ENCODE results near the gene KRTAP19-8.

Gene KRTAP19-8

DNA sequence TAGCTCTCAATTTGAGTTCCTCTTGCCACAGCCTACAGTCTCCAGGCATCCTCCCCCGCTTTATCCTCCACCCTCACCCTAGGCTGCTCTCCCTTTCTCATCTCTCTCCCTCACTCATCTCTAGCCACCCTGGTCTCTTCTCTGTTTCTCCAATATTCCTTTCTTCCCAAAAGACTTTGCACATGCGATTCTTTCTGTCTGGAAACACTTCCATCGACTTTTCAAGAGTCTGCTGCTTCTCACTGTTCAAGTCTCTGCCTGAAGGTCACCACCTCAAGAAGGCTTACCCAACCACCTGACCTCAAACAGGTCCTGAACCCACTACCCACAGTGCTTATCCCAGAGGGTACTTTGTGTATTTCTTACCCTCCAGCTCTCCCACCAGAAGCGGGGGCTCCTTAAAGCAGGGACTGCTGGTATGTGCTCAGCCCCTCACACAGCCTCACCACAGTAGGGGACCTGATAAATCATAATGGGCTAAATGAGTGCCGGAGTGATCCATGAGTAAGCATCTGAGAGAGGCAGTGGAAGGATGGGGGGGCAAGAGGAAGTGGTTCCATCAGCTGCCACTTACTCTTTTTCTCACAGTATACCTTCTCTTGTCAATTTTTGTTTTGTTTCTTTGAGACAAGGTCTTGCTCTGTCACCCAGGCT is 14.3 kb upstream of the KRTAP19-8 start:
- Histone ChIP-seq H3K4me2 (ENCODE audit: low read length) (no peak overlapping the region), H3K4me3 (ENCODE audit: low read length) (no peak overlapping the region), H3K9me3 (ENCODE audit: insufficient read depth, low read length) (no peaks in the 10 kb centered on the region), H3K4me1 (ENCODE audit: low read length) (no peaks in the 10 kb centered on the region), H4K20me1 (ENCODE audit: insufficient read depth, low read length) (no peaks in the 10 kb centered on the region), H3K27me3 (ENCODE audit: low read depth, low read length) (no peaks in the 10 kb centered on the region), H3K36me3 (replicated peaks; ENCODE audit: low read depth, low read length) (no peaks in the 10 kb centered on the region), H3K79me2 (ENCODE audit: low read length) (no peaks in the 10 kb centered on the region), H2AFZ (ENCODE audit: low read depth, low read length) (no peak overlapping the region), H3K27ac (ENCODE audit: low read length) (no peak overlapping the region), H3K9ac (ENCODE audit: low read length) (no peak overlapping the region)
- TF ChIP-seq EZH2phosphoT487 (IDR thresholded peaks at IDR 0.05; ENCODE audit: low read depth), result no peak
- TF ChIP-seq, protein P1, sequence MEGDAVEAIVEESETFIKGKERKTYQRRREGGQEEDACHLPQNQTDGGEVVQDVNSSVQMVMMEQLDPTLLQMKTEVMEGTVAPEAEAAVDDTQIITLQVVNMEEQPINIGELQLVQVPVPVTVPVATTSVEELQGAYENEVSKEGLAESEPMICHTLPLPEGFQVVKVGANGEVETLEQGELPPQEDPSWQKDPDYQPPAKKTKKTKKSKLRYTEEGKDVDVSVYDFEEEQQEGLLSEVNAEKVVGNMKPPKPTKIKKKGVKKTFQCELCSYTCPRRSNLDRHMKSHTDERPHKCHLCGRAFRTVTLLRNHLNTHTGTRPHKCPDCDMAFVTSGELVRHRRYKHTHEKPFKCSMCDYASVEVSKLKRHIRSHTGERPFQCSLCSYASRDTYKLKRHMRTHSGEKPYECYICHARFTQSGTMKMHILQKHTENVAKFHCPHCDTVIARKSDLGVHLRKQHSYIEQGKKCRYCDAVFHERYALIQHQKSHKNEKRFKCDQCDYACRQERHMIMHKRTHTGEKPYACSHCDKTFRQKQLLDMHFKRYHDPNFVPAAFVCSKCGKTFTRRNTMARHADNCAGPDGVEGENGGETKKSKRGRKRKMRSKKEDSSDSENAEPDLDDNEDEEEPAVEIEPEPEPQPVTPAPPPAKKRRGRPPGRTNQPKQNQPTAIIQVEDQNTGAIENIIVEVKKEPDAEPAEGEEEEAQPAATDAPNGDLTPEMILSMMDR (IDR thresholded peaks at IDR 0.05; ENCODE audit: low read depth, low read length), result no peak

DNA sequence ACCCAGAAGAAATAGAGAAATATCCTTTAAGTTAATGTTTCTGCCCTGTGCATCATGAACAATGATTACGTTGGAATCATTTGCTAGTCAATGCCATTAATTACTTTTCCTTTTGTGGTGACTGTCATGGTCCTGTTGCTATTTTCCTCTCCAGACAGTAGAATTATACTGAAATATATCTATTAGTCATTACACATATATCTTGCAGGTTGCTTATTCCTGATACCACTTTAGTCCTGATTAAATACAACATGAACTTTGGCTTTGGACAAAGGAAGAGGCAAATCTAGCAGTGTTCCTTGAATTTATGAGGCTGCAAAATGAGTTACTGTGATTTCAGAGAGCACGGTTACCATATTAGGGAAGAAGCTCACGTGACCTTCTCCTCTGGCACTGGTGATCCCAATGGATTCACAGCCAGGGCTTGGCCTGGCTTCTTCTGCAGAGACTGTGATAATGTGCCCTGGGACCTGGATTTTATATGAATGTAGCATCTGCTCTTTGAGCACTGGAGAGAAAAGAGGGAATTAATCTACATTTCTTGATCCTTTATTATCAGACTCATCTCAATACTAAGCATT is 12.4 kb upstream of the KRTAP19-8 start:
- H3K9me3 ChIP-seq (ENCODE audit: insufficient read depth, low read length), result no peaks in the 10 kb centered on the region
- no peaks in the 10 kb centered on the region for H3K4me1 ChIP-seq (ENCODE audit: low read length)
- H4K20me1 ChIP-seq (ENCODE audit: insufficient read depth, low read length), result no peaks in the 10 kb centered on the region
- H3K9ac ChIP-seq (ENCODE audit: low read length), result no peak overlapping the region
- H3K79me2 ChIP-seq (ENCODE audit: low read length), result no peaks in the 10 kb centered on the region
- TF ChIP-seq, protein P1 (IDR thresholded peaks at IDR 0.05; ENCODE audit: low read depth, low read length), result no peak
- TF ChIP-seq EZH2phosphoT487 (IDR thresholded peaks at IDR 0.05; ENCODE audit: low read depth), result no peak
- H3K4me3 ChIP-seq (ENCODE audit: low read length), result no peak overlapping the region
- H3K36me3 ChIP-seq (replicated peaks; ENCODE audit: low read depth, low read length), result no peaks in the 10 kb centered on the region
- H3K27me3 ChIP-seq (ENCODE audit: low read depth, low read length), result no peaks in the 10 kb centered on the region
- no peak overlapping the region for H2AFZ ChIP-seq (ENCODE audit: low read depth, low read length)
- H3K4me2 ChIP-seq (ENCODE audit: low read length), result no peak overlapping the region
- H3K27ac ChIP-seq (ENCODE audit: low read length), result no peak overlapping the region

DNA sequence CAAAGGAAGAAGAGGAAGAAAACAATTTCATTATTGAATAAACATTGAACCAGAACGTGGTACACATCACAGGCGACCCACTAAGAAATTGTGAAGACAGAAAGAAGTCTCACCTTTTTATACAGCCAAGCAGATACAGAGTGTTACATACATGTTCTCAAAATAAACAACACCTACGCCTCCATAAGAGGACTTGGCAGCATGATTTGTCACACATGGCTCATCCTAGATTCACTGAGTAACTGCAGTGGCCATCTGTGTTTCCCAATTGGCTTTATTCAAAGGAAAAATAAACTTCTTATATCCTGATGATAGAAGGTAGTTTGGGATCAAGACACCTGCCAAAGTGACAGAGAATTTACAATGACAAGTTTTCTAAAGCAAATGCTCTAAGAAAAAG is 7.6 kb upstream of the KRTAP19-8 start:
- H3K27ac ChIP-seq (ENCODE audit: low read length), result no peak overlapping the region

DNA sequence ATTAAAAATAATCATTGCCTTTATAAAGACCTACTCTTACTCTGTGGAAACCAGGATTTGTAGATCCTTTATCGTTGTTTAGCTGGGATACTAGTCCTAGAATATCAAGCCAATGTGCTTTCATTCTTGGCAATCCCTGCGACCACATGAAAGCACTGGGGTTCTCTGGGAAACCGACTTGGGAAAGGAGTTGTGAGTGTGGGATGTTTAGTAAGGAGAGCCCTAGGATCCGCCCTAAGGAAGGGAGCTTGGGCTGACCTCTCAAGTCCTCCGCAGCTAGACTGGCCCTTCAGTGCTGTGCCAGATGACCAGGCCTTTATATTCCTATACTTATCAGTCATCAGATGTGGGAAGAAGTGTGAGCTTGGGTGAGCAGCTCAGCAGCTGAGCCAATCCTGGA is 5.2 kb upstream of the KRTAP19-8 start:
- Histone ChIP-seq H3K4me3 (ENCODE audit: low read length) (no peak overlapping the region), H3K9ac (ENCODE audit: low read length) (no peak overlapping the region), H3K27ac (ENCODE audit: low read length) (no peak overlapping the region), H3K9me3 (ENCODE audit: insufficient read depth, low read length) (no peaks in the 10 kb centered on the region), H4K20me1 (ENCODE audit: insufficient read depth, low read length) (no peaks in the 10 kb centered on the region), H3K79me2 (ENCODE audit: low read length) (no peaks in the 10 kb centered on the region), H3K4me1 (ENCODE audit: low read length) (peaks cover 24% of the 10 kb centered on the region), H2AFZ (ENCODE audit: low read depth, low read length) (no peak overlapping the region), H3K27me3 (ENCODE audit: low read depth, low read length) (no peaks in the 10 kb centered on the region), H3K36me3 (replicated peaks; ENCODE audit: low read depth, low read length) (no peaks in the 10 kb centered on the region), H3K4me2 (ENCODE audit: low read length) (no peak overlapping the region)
- no peak for TF ChIP-seq EZH2phosphoT487 (IDR thresholded peaks at IDR 0.05; ENCODE audit: low read depth)
- TF ChIP-seq, protein P1 (IDR thresholded peaks at IDR 0.05; ENCODE audit: low read depth, low read length), result no peak

More for the DNA sequence above, 7.6 kb upstream of the KRTAP19-8 start:
- H3K79me2 ChIP-seq (ENCODE audit: low read length), result no peaks in the 10 kb centered on the region
- H3K4me1 ChIP-seq (ENCODE audit: low read length), result peaks cover 22% of the 10 kb centered on the region
- H2AFZ ChIP-seq (ENCODE audit: low read depth, low read length), result no peak overlapping the region
- no peaks in the 10 kb centered on the region for H3K36me3 ChIP-seq (replicated peaks; ENCODE audit: low read depth, low read length)
- H4K20me1 ChIP-seq (ENCODE audit: insufficient read depth, low read length), result no peaks in the 10 kb centered on the region
- no peak overlapping the region for H3K9ac ChIP-seq (ENCODE audit: low read length)
- TF ChIP-seq, protein P1 (IDR thresholded peaks at IDR 0.05; ENCODE audit: low read depth, low read length), result no peak
- no peak for TF ChIP-seq EZH2phosphoT487 (IDR thresholded peaks at IDR 0.05; ENCODE audit: low read depth)
- no peak overlapping the region for H3K4me3 ChIP-seq (ENCODE audit: low read length)
- no peaks in the 10 kb centered on the region for H3K9me3 ChIP-seq (ENCODE audit: insufficient read depth, low read length)
- no peaks in the 10 kb centered on the region for H3K27me3 ChIP-seq (ENCODE audit: low read depth, low read length)
- no peak overlapping the region for H3K4me2 ChIP-seq (ENCODE audit: low read length)
